HL-60/S4 treated with phorbol 12-myristate 13-acetate at 8.2 ng/mL for 4 days and 3 days (cell line): ENCODE measurements around the gene KRTAP13-4.

Experiments used
- in situ Hi-C: fragments of 300-500 bp; cut with MboI; formaldehyde crosslinking; loops from 2 replicates; pipeline ENCODE4 v1.15.0; 2022; ENCODE audit warnings: low sequenced_read_pairs

The KRTAP13-4 gene, protein sequence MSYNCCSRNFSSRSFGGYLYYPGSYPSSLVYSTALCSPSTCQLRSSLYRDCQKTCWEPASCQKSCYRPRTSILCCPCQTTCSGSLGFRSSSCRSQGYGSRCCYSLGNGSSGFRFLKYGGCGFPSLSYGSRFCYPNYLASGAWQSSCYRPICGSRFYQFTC

DNA sequence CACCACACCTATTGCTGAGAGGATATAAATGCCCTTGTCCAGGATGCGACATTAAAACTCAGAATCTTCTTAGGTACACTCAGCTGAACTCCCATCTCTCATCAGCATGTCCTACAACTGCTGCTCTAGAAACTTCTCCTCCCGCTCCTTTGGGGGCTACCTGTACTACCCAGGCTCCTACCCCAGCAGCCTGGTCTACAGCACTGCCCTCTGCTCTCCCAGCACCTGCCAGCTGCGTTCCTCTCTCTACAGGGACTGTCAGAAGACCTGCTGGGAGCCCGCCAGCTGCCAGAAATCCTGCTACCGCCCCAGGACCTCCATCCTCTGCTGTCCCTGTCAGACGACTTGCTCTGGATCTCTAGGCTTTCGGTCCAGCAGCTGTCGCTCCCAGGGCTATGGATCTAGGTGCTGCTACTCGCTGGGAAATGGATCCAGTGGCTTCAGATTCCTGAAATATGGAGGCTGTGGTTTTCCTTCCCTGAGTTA, at the start of gene KRTAP13-4:
KRTAP13-4 (plus strand) TSS at position 51 of the 486 bp plus-strand sequence; CDS start at position 107, 56 bp downstream.
- in situ Hi-C loops, result no loop called here

DNA sequence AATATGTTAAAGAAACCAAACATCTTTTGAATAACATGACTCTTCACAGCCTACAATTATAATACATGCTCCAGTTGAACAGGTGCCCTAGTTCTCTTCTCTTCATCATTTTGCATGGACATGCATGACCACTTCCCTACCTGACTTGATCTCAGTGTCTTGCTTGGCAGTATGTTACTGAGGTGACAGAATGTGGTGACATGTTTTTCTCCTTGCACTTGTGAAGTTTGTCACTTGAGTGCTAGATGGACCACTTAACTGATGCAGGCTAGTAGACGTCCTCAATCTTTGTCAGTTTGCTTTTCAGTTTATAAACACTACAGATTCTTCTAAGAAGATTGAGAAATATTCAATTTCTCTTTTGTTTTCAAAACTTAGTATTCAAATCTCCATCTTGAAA, 47.8 kb upstream of the KRTAP13-4 start:
- in situ Hi-C loops, result no loop called here

DNA sequence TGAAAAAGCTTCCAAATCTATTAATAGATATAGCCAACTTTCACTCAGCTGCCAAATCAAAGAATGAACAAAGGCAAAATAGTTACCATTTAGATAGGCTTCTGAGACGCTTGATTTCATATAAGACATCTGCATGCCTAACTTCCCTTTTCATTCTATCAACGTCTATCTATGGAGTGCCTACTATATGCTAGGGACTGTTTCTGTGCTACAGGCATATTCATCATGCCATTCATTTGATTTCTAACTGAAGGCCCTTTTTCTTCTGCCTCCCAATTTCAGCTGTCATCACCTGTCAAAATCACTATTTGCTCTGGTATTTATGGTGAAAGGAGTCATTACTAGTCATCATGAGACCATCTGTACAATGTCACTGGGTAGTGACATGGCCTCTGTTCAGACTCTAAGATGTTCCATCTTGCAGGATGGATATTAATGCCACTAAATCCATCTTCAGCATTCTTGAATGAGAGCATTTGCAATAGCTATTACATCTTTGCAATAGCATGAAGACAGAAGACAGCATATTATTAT, 38.5 kb upstream of the KRTAP13-4 start:
- in situ Hi-C loops, result no loop called here

- in situ Hi-C loops, result no loop called here
Measured at GRCh38 chr21:30395731-30396130, 34.3 kb upstream of the KRTAP13-4 start, which contains the start of gene KRTAP13-1. KRTAP13-1 (plus strand) TSS chr21:30396031; CDS start chr21:30396087, 56 bp downstream.

DNA sequence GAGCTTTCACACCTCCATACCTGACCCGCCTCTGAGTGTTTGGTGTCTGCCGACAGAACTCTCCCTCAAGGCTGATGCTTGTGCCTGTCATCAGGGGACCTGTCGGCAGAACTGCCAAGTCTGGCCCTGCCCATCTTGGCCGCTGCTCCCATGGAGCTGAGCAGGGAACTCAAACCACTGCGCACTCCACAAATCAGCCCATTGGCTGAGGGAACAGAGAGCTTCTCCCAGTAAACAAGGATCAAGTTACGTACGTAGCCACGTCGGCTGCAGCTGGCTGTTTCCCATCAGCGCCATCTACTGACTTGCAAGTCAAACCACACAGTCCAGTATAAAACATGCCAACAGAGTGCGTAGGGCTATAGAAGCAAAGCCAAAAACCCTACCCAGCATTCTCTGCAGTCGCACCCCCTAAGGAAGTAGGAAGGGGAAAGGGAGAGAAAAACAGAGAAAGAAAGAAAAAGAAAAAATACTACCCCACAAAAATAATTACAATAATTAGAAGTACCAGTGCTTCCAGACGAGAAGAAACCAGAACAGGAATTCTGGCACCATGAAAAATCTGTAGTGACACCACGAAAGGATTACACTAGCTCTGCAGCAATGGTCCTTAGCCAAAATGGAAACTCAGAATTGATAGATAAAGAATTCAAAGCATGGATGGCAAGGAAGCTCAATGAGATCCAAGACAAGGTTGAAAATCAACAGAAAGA, 21.1 kb upstream of the KRTAP13-4 start:
- in situ Hi-C loops, result no loop called here

GRCh38 chr21:30415993-30416392, 14.0 kb upstream of the KRTAP13-4 start:
- in situ Hi-C loops, result no loop called here

- in situ Hi-C loops, result no loop called here
Measured at GRCh38 chr21:30425826-30426225, 4.2 kb upstream of the KRTAP13-4 start, which contains the start of gene KRTAP13-3. KRTAP13-3 (minus strand) TSS chr21:30425926; CDS start chr21:30425912, 14 bp downstream.

DNA sequence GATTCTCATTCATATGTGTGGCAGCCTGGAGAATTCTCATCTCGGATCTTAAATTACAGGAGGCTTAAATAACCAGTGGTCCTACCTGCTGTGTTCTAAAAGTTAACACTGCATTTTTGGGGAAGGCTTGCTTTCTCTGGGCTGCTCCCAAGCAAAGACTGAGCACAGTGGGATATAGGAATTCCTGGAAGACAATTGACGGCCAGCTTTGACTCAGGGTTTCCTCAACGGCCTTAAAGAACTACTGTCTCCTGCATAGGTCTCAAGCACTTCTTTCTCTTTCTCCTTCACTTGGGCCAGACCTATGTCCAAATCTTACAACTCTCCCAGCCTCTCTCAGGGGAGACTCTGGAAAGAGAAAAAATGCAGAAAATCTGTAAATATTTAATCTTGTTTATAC, 3.3 kb upstream of the KRTAP13-4 start:
- in situ Hi-C loops, result no loop called here

- in situ Hi-C loops, result no loop called here
Measured at GRCh38 chr21:30434033-30434631, 4.1 kb downstream of the KRTAP13-4 start.

DNA sequence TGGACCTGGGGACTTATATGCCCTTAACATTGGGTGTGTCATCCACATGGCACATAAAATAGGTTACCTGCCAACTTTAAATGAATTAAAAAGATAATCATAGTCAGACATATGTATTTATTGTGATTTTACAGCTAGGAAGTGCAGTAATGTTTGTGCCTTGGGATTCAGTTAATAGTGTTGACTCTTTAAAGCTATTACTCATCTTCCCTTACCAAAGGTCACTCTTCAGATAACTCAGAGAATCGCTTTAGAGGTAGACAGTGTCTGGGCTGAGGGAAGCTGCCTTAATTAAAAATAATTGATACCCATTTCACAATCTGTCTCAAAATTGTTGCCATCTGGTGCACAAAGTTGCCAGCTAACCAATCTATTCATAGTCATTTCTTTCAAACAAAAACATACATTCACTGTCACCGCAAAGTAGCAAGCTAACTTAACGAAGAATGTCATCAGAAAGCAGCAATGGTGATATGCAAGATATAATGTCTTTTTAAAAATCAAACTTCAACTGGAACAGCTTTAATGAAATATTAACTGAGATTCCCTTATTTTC, 7.1 kb downstream of the KRTAP13-4 start:
- in situ Hi-C loops, result no loop called here

- in situ Hi-C loops, result no loop called here
Measured at GRCh38 chr21:30439975-30440374, 10.0 kb downstream of the KRTAP13-4 start, which contains the start of gene KRTAP15-1. KRTAP15-1 (plus strand) TSS chr21:30440275; CDS start chr21:30440328, 53 bp downstream.

DNA sequence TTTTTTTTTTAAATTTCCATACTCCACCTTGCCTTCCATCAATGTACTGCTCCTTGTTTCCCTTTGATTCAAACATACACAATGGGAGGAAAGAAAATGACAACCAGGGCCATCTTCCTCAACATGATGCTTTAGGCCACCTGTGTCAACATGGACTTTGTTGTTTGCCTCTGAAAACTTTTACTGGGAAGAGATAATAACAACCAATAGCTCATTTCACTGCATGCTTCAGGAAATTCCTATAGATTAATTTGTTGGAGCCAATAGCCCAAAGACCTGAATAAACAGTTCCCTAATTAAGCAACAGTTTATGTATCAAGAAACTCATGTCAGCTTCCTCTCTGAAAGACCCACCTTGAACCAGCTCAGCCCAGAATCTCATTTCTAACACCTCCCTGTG, 13.2 kb downstream of the KRTAP13-4 start:
- in situ Hi-C loops, result no loop called here

DNA sequence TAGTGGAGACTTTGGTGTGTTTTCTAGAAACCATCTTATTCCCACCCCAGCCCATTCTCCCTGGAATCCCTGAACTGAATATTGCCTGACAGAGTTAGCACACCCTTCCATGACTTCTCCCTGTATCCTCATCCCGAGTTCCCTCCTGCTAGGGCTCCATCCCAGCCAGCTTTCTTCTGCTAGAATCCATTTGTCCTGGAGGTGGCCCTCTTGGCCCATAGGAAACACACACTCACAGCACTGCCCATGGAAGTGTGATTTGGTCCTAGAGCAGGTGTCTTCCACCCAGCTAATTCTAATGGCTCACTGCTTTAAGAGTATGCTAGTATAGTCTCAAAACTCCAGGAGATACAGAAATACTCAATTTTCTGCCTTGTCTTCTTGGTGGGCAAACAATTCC, 14.2 kb downstream of the KRTAP13-4 start:
- in situ Hi-C loops, result no loop called here

DNA sequence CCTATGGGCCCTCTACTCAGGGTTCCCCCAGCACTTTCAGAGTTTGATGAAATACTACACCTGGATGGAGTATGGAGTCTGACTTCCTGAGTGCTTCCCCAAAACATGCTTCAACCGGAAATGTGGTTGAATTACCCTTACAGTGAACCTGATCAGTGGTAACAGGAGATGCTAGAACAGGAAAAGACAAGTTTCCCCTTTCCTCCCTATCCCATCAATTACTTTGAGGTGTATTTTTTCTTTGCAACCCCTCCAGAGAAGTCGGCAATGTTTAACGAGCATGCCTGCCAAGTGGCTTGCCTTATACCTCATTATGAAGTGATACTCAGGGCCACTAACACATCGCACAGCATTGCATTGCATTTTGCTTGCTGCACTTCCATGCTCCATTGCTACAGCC, 17.0 kb downstream of the KRTAP13-4 start:
- in situ Hi-C loops, result no loop called here

GRCh38 chr21:30448514-30448913, 18.5 kb downstream of the KRTAP13-4 start:
- in situ Hi-C loops, result no loop called here

DNA sequence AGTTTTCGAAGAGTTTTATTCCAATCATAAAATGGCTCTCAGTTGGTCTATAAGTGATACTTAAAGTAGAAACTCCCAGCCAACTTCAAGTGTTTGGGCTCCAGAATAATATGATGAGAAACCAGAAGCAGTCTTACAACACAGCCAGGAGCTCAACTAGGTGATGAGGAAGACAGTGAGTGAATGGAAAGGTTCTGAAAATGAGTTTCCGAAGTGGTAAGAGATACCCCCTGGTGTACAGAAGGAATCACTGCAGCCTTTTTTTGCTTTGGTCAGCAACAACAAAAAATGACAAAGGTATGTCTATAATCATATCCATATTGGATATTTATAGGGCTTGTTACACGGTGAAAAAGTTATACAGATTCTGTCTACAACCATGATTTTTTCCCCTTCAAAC, 33.7 kb downstream of the KRTAP13-4 start:
- in situ Hi-C loops, result no loop called here

- in situ Hi-C loops, result no loop called here
Measured at GRCh38 chr21:30468900-30469714, 39.1 kb downstream of the KRTAP13-4 start.

DNA sequence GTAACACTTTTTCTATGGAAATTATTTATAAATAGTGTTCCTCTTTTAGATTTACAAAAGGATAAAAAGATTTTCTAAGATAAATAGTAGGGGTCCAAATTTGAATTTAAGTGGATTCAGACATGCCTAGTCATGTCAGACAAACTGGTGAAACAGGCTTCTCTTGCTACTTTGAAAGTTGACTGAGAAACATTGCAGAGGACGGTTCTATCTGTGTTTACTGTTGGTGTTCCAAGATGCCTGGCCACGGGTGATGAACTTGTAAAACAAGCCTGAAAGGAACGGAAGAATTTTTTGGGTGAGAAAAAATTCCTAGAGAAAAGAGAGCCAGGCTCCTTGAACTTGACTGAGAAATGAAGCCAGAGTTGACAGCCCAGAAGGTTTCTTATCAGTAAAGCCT, 48.0 kb downstream of the KRTAP13-4 start:
- in situ Hi-C loops, result no loop called here

DNA sequence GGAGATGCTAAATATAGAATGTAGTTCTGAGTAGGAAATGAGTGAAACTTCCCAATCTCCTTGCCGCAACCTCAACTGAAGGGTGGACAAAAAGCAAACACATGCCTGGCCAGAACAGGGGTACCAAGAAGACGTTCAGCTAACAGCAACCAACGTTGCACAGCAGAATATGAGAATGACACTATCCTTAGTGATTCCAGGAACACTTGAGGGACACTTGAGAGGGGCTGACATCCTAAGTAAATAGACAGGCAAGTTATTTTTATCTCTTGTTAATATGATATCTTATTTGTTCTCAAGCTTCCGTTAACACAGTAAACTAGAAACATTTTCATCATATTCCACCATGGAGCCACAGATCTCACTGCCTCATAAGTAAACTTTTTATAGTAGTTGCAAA, 49.2 kb downstream of the KRTAP13-4 start:
- in situ Hi-C loops, result no loop called here

DNA sequence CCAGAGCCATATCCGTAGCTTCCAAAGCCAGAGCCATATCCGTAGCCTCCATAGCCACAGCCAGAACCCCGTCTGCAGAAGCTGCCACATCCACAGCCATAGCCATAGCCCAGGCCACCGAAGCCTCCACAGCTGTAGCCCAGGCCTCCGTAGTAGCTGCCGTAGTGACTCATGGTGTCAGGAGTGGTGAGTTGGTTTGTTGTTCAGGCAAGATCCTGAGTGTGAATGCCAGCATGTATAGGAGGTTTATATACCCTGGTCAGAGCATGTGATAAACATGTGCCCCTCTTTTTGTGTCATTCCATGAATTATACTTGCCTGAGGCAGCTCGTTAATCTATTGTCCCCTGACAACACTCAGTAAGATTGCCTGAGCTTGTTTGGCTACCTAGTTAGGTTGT, 50.1 kb downstream of the KRTAP13-4 start, which contains the start of gene KRTAP19-1:
KRTAP19-1 (minus strand) TSS at position 223 of the 400 bp plus-strand sequence; CDS start at position 173, 50 bp downstream.
- in situ Hi-C loops, result no loop called here
